ENCODE results near the gene RALGAPA2. TPM values are rescaled to one million over a fixed set of nuclear protein-coding genes. Genes with fewer than 3 reads are reported as not detected.

The RALGAPA2 gene
- total and polyA plus RNA-seq, 2 of the 13 experiments (the other 11 are each of a cell fraction or from before 2014, with no cell fraction given): 13.8 to 17.7 TPM

DNA sequence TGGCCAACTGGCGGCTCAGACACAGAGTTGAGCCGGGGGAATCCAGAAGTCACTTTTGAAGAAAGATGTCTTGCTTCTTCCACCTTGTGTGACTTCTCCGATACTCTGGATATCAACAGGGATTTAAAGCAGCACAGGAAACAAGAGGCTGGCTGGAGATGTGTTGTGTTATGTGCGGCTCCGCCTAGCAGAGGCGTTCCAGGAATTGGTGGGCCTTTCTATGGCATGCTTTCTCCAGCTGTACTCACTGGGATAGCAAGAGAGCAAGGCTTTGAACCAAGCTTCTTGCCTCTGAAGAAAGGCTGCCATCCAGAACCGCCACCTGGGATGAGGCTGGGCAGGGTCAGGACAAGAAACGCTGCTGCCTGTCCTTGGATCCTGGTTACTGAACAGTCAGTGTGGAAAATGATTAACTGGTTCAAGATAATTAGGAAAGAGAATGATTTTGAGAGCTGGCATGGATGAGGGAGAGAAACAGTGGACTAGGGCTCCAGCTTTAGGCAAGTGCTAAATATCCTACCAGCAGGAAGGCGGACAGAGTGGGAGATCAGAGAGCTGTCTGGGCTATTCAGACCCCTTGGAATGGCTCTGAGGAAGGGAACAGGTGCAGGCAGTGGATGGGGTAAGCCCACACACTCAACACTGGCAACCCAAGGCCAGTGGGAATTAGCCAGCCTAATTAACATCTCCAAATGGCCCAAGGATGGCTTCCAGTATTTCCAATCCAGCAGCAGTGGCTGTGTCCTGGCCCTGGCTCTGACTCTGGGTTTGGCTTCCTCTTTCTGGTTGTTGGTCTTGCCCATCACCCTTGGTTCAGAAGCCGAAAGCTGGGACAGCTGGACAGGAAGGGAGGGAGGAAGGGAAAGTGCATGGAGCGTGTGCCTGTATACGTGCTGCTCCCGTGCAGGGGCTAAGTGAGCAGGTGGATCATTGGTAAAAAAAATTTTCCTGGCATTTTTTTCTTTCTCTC is 312.6 kb downstream of the RALGAPA2 start (continued):
- no peak for TF ChIP-seq SKIL (CRISPR knock-in tag; IDR thresholded peaks at IDR 0.05; ENCODE audit: borderline replicate concordance)
- peak; percentile 40; the same call in 1 of the 2 replicates for TF ChIP-seq MTA1 (CRISPR knock-in tag; IDR thresholded peaks at IDR 0.05; ENCODE audit: borderline replicate concordance)
- TF ChIP-seq SALL1 (CRISPR knock-in tag; IDR thresholded peaks at IDR 0.05): peak; percentile 38; the same call in 1 of the 2 replicates
- peak; percentile 77 for TF ChIP-seq MIXL1 (CRISPR knock-in tag; IDR thresholded peaks at IDR 0.05)
- no peak for TF ChIP-seq ZNF20 (CRISPR knock-in tag; IDR thresholded peaks at IDR 0.05)
- no peak for TF ChIP-seq SP4 (CRISPR knock-in tag; IDR thresholded peaks at IDR 0.05)

DNA sequence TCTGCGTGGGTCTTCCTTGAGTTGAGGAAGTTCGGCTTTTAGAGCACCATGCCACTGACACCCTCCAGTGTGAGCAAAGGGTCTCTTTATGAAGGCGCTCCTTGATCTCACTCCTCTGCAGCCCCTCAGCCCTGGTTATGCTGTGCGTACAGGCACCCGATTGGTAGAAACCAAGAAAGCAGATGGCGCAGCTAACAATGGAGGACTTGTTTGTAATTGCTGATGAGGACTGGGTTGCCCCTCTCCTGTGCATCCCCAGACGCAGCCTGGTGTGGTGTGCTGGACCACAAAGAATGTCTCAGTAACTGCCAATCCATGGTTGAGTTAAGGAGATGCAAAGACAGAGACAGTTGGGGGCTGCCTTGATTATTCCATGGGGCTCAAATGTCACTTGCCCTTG is 314.3 kb downstream of the RALGAPA2 start:
- H3K79me2 ChIP-seq (ENCODE audit: insufficient read depth, low read length): no peaks in the 10 kb centered on the region
- DNase-seq (ENCODE audit: low spot score) (no peak), ATAC-seq (no peak), FAIRE-seq (no peak)
- H3K27ac ChIP-seq (ENCODE audit: extremely low read length, insufficient read depth, low read length): no peak overlapping the region
- in situ Hi-C loops (cut with HindIII; ENCODE audit: extremely low pct_ligation_motif_present, low pct_unique_long_range_greater_than_20kb): no loop called here
- no peaks in the 10 kb centered on the region; a peak in 1 of 5 replicates for H3K36me3 ChIP-seq (replicated peaks in 1 of 2; ENCODE audit: control insufficient read depth in 1 of 2, insufficient read depth in 2 of 2, low read length in 2 of 2)
- H2AFZ ChIP-seq (ENCODE audit: low read length): no peak overlapping the region
- peaks cover 12% of the 10 kb centered on the region for H3K4me1 ChIP-seq (ENCODE audit: insufficient read depth, low read length)
- 96% methylated on average over 7 of the region's 7 CpGs for WGBS (ENCODE audit: low lambda C conversion rate)
- intact Hi-C loops (cut with micrococcal nuclease; ENCODE audit: unreplicated experiment): no loop called here
- BruUV-seq (replicated peaks): no TSS peak
- POLR2A ChIA-PET: no interaction called here
- no peak overlapping the region for H3K4me2 ChIP-seq (ENCODE audit: low read depth, low read length)
- no peak overlapping the region for H3K4me3 ChIP-seq (replicated peaks in 1 of 3; ENCODE audit: insufficient read depth in 1 of 3, low read depth in 2 of 3, low read length in 3 of 3)
- no peaks in the 10 kb centered on the region for H4K20me1 ChIP-seq (ENCODE audit: insufficient read depth, low read length)
- no peak overlapping the region for H3K9ac ChIP-seq (ENCODE audit: insufficient read depth, low read depth, low read length)
- H3K9me3 ChIP-seq (ENCODE audit: low read length): no peaks in the 10 kb centered on the region
- H3K27me3 ChIP-seq (ENCODE audit: control insufficient read depth in 1 of 2, insufficient read depth in 2 of 2, low read length in 2 of 2): no peaks in the 10 kb centered on the region
- CTCF ChIA-PET (ENCODE audit: low intra/inter-chr PET ratio, low total read pairs): no interaction called here
- TF ChIP-seq ZNF572 (CRISPR knock-in tag; IDR thresholded peaks at IDR 0.05) (no peak), ADNP (CRISPR knock-in tag; IDR thresholded peaks at IDR 0.05) (no peak), CC2D1A (CRISPR knock-in tag; IDR thresholded peaks at IDR 0.05) (no peak), KDM5B (CRISPR knock-in tag; IDR thresholded peaks at IDR 0.05; ENCODE audit: borderline replicate concordance) (no peak), NR0B2 (CRISPR knock-in tag; IDR thresholded peaks at IDR 0.05) (no peak), TGIF2 (CRISPR knock-in tag; IDR thresholded peaks at IDR 0.05) (no peak), TCF12 (IDR thresholded peaks at IDR 0.05) (no peak), TCF12 (CRISPR knock-in tag; IDR thresholded peaks at IDR 0.05) (no peak), ZNF713 (CRISPR knock-in tag; IDR thresholded peaks at IDR 0.05) (no peak)
- TF ChIP-seq, protein P1, sequence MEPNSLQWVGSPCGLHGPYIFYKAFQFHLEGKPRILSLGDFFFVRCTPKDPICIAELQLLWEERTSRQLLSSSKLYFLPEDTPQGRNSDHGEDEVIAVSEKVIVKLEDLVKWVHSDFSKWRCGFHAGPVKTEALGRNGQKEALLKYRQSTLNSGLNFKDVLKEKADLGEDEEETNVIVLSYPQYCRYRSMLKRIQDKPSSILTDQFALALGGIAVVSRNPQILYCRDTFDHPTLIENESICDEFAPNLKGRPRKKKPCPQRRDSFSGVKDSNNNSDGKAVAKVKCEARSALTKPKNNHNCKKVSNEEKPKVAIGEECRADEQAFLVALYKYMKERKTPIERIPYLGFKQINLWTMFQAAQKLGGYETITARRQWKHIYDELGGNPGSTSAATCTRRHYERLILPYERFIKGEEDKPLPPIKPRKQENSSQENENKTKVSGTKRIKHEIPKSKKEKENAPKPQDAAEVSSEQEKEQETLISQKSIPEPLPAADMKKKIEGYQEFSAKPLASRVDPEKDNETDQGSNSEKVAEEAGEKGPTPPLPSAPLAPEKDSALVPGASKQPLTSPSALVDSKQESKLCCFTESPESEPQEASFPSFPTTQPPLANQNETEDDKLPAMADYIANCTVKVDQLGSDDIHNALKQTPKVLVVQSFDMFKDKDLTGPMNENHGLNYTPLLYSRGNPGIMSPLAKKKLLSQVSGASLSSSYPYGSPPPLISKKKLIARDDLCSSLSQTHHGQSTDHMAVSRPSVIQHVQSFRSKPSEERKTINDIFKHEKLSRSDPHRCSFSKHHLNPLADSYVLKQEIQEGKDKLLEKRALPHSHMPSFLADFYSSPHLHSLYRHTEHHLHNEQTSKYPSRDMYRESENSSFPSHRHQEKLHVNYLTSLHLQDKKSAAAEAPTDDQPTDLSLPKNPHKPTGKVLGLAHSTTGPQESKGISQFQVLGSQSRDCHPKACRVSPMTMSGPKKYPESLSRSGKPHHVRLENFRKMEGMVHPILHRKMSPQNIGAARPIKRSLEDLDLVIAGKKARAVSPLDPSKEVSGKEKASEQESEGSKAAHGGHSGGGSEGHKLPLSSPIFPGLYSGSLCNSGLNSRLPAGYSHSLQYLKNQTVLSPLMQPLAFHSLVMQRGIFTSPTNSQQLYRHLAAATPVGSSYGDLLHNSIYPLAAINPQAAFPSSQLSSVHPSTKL (CRISPR knock-in tag; IDR thresholded peaks at IDR 0.05): no peak
- TF ChIP-seq, protein P2, sequence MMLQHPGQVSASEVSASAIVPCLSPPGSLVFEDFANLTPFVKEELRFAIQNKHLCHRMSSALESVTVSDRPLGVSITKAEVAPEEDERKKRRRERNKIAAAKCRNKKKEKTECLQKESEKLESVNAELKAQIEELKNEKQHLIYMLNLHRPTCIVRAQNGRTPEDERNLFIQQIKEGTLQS (CRISPR knock-in tag; IDR thresholded peaks at IDR 0.05): no peak

Measured in HepG2 (cell line).